Ureter (tissue), 1 donor: ENCODE data around the gene SERPINI1. TPM values are rescaled to one million over a fixed set of nuclear protein-coding genes. Genes with fewer than 3 reads are reported as not detected.

ENCODE experiments used
- DNase-seq: peaks from one replicate; pipeline ENCODE4 v3.0.0-alpha.2; 2020; ENCODE audit warnings: low spot score
- total RNA-seq: library from RNA; stranded (reverse); gene quantifications from one replicate; pipeline ENCODE4 v1.2.4, GENCODE V29; 2023
- donor health status: DM: yes; HTN: yes; CAD: no.

SERPINI1 gene
- total RNA-seq, 1 donor from 2014 or later: 2.8 TPM

DNA sequence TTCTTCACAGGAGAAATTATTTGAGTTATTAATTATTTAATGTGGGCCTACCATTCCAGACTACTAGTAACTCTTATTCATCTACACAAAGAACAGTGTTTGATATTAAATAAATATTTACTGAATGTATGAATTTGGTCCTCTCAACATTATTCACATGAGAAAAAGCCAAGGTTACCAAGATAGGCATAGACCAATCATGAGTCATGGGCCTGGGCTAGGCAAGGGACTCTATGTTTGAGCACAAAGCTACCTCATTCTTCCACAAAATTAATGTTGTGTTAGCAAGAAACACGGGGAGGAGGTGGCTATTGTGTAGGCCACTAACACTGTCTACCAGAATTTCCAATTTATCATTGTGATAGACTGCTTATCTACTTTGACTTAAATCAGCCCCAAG lies 115.7 kb downstream of the SERPINI1 start:
- no peak for DNase-seq

DNA sequence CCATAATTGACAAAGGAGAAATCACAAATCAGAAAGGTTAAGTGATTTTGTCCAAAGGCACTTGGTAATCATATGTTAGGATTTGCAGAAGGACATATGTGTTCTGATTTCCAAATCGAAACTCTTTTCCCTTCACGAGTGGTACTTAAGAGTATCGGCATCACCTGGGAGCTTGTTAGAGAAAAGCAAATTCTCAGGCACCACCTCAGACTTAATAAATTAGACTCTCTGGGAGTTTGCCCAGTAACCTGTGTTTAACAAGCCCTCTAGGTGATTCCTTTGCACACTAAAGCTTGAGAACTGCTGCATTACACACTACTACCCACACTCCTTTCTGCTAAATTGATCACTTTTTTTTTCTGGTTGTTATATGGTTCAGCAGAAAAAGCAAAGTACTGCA lies 116.2 kb downstream of the SERPINI1 start:
- DNase-seq: no peak

DNA sequence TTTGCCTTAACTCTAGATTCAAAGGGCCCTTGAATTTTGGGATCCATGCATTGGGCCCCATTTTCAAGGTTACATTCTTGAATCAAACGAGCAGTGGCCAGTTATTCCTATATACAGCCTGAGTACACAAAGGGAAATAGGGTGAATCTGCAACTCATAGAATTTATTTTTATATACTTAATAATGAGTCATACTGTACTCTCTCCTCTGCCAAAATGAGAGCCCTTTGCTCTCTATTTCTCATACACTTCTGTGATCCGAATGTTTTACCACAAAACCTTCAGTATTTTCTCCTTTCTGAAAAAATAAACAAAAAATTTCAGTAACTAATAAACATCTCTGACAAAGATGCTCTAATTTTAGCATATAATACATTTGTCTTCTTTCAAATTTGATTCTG lies 116.7 kb downstream of the SERPINI1 start:
- DNase-seq: no peak

DNA sequence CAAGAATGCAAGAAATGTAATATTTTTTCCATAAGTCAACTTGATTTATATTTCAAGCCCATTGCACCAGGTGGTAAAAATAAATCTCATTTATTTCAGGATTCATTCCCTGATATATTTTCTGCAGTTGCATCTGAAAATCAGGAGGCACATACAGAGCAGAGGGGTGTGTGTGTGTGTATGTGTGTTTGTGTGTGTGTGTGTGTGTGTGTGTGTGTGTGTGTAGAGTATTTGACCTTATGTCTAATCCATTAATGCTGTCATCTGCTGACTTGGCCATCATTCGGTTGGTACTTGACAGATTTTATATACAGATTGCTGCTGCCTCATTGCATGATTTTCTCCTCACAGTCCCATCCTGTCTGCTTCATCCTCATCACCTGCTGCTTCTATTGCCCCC lies 118.5 kb downstream of the SERPINI1 start:
- DNase-seq: no peak

DNA sequence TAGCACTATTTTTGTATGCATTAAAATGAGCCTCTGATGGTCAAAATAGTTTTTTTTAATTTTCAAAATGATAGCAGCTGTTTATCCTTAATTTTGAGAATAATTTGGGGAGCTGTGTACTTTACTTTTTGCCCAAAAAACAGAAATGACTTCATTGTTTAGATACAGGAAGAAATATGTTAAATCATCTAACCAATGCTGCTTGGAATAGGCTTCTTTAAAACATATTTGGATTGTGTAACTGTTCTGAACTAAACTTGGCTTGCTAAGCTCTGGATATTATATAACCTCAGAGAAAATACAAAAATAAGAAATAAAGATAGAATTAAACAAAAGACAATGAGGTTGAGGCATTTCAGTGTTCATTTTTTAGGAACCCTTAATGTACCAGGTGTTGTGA lies 119.3 kb downstream of the SERPINI1 start:
- no peak for DNase-seq

DNA sequence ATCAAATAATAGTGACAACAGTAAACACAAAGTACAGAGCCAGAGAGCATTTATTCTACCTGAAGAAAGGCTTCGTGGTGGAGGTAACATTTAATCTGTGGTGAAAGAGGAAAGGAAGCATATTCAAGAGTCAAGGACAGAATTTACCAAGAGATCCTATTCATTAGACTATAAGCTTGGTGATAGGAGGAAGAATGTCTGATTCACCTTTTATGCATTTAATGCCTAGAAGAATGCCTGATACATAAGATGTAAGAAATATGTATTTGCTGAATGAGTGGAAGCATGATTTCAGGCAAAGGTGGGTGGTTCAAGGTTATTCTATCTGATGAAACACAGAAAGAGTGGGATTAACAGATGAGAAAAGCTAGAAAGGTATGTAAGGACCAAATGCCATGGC lies 119.8 kb downstream of the SERPINI1 start:
- DNase-seq: no peak

DNA sequence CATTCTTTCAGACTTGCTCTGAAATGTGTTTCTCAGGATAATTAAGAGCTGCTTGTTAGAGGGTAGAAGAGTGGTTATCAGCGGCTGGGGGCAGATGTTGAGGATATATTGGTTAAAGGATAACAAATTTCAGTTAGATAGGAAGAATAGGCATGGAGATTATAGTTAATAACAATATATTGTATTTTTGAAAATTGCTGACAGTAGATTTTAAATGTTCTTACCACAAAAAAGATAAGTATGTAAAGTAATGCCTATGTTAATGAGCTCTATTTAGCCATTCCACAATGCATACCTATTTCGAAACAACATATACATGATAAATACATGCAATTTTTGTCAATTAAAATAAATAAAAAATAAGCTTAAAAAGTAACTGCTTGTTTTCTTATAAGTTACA lies 123.3 kb downstream of the SERPINI1 start:
- no peak for DNase-seq

DNA sequence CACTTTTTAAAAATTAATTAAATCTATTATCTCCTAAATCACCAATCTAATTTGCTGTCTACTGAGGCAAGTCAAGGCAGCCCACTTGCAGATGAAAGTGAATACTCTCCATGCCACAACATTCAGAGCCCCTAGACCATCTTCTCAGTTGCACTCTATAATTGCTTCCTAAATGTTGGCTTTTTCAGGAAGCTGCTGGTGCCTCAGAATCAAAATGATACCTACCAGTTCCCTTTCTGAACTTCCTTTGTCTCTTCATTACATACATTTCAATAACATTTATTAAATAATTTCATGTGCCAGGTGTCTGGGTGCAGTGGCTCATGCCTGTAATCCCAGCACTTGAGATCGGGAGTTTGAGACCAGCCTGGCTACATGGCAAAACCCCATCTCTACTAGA lies 124.1 kb downstream of the SERPINI1 start:
- DNase-seq: no peak

DNA sequence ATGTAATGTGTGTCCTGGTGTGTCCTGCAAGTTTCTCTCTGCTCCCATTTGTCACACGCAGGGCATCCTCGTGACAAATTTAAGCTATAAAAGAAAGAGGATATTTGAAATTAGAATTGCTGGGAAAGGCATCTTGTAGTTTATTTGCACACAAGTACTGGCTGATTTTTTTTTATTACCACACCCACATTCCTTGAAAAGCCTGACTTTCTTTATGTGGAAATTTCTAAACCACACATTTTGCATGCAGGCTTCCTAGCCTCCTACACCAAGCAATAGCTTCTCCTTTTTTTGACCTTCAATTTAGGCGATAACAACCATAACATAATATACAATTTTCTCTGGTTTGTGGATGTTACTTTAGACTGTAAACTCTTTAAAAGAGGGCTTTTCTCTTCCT lies 126.1 kb downstream of the SERPINI1 start:
- DNase-seq: no peak

DNA sequence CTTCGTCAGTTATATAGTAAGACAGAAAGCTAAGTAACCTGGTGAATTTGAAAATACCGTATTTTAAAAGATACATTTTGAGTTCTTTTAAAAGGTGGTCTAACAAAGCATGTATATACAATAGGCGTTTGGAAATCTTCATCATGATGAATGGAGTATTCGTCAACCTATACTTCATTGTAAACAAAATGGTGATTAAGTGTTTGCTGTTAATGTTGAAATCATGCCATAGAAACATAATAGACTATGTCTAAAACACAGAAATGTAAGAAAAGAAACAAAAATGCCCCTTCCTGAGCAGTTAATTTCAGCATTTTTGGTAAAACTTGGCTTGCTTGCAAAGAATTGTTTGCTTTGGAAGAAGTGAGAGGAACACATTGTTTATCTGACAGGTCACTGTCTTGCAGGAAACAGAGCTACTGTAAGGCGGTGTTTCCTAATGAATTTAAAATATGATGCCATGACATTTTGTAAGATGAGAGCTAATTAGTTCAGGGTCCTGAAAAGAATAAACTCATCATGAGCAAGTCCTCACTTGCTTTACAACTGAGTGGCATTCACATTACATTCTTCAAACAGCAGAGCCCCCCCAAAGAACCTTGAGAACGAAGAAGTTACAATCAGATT lies 126.7 kb downstream of the SERPINI1 start:
- DNase-seq: no peak

DNA sequence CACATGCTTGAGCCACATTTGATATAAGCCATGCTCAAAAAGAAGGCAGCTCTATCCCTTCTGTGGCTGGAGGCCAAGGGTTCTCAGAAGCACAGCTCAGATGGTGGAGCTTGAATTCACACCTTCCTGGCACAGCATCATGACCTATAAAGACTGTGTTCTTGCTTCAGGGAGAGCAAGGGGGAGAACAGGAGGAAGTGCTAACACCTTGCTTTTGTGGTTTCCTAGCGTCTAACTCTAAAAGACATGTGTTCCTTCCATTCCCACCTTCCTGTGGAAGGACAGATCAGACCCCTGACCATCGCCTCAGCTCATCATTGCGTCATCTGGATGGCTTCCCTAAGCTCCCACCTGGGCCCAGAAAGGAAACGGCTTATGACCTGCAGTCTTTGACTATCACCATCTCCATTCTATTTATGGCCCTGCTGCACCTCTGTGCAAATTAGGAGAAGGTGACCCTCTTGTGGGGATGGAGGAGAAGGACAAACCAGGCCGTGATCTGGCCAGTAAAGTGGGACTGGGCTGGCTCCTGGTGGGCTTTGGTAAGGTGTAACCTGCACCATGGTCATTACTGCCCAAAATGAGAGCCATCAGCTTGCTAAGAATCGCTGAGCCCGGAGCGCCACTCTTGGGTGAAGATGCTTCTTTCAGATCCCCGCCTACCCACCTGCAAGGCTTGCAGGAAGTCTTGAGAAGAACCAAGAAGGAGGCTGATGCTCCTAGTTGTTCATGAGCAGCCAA lies 128.5 kb downstream of the SERPINI1 start:
- DNase-seq: no peak

DNA sequence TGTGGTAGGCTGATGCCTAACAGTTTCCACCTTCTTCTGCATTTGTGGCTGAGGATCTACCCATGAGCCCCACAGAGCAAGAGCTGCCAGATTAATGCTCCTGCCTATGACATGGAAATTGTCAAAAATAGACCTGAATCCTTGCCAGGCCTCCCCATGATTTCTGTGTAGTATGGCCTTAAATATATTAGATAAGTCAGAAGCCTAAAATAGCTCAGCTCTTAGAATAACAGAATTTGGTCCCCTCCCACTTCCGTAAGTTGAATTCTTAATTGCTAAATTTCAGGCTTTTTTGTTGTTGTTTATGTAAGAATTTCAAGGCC lies 129.0 kb downstream of the SERPINI1 start:
- DNase-seq: no peak

DNA sequence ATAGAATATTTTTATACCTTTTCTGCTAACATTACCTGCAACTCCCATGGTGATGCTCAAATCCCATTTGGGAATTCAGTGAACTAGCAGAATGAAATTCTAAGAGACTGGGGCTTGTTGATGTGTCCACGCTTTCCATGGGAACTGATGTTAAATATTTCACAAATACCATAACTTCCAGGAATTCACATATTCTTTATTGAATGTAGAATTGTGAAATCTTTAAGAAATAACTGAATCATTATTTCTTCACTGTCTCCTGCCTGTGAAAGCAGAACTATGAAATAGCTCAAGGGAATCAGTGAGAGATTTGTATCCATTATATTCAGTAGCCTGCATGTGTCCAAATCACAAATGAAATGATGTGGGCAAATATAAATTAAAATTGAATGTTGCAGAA lies 130.8 kb downstream of the SERPINI1 start:
- DNase-seq: no peak

DNA sequence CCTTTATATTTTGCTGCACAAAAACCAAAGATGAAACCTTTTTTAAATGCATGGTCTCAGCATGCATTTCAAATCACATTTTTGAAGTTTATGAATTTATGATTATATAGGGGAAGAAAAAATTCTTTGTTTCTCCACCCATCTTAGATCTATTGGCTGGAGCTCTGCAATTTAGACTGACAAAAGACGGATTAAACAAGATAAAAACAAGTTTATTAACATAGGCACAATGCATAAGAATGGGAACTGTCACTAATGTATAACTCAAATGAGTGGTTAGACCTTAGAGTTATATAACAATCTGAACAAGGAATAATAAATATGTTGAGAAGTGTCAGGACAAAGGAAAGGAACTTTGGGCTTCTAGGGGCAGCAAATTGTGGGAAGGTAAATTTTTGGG lies 132.5 kb downstream of the SERPINI1 start:
- DNase-seq: no peak

DNA sequence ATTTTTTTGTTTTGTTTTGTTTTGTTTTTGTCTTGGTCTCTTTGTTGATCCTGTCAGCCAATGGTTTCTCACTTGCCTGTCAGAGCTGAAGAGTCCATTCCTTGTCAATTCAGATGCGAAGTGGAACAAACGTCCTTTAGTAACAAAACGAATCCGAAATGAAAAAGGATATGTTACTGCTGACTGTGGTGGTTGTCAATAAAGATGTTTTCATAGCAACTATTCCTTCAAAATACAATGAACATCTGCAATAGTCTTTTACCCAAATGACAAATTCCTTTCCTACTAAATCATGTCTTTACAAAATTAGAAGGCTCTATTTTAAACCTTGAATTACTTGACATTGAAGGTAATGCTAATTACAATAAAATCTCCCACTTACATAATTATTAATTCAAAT lies 134.7 kb downstream of the SERPINI1 start:
- DNase-seq: no peak

DNA sequence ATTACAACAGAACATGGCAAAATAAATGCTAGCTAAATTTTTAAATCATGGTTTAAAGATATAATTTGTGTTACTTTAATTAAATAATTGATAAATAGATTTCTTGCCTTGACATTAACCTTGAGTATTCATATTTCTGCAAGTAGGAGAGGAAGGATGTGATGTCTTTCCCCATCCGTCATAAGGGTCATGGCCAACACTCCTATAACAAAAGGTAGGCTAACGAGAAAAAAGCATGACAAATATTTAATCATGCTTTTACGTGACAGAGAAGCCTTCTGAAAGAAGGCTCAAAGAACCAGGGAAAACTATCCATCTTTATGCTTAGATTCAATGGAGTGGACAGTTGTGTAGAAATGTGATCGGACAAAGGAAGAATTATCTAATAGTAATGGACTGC lies 135.2 kb downstream of the SERPINI1 start:
- DNase-seq: no peak

DNA sequence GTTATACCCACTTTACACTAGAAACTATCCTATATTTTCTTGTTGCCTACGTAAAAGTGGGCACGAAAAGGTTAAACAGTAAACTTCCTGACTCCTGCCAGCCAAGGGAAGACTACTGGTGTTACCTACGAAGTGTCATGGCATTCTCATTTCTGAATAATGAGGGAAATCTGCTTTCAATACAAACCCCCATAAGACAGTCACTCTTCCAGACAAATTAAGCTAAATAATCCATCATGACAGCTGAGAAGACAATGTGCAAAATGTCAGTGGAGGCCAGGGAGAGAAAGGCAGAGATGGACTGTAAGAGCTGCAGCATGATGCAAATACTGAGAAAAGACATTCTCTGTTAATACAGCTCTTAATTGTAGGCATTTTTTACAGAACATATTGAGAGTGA lies 136.5 kb downstream of the SERPINI1 start:
- DNase-seq: no peak

DNA sequence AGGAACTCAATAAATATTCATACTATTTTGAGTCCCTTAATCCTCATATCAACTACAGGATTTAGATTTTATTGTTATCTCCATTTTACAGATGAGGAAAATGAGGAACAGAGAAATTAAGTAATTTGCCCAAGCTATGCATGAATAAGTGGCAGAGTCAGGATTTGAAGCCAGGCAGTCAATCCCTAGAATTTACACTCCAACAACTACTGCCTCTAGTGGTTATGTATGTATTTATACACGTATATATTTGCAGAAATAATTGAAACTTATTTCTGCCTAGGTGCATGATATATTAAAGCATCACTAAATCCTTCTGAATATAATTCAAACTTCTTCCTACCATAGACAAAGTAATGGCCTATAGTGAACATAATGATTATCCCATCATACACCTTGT lies 137.4 kb downstream of the SERPINI1 start:
- no peak for DNase-seq

DNA sequence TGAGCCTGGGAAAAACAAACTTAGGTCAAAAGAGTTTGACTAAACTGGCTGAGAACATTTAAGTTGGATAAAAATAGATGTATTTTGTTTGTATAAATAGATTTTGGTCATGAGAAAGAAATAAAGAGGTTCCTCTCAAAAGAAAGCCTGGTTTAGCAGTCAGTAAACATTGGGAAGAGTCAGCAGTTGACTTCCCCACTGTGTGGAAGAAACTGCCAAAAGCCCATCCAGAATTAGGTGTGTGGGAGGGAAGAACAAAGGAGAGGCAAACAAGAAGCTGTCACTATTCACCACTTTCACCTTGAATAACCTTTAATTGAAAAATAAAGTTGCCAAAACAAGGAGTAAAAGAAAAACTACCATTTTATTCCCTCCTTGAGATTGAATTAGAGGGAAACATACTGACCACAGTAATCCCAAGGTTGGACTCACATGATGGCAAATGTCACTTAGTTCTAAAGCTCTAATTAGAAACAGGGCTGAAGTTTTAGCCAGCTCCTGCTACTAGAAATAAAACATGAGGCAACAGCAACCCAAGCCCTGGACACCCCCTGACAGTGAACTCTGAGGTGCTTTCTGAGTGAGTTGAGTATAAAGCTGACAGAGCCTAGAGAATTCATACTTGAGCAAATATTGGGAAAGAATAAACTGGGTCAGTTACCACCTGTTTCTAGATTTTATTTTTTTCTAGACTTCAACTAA lies 139.3 kb downstream of the SERPINI1 start:
- no peak for DNase-seq
